NB4 (cell line): Measurements from ENCODE around the gene CCDC38.

ENCODE experiments used
- POLR2A ChIP-seq: IDR thresholded peaks from 2 replicates; pipeline ENCODE4 v1.6.1; 2011; ENCODE audit warnings: mild to moderate bottlenecking; ENCODE audit not compliant: insufficient read length; ENCODE audit errors: extremely low read depth
- TF ChIP-seq, protein P1 (sequence below): IDR thresholded peaks from one replicate; pipeline ENCODE4 v1.5.1; 2012; ENCODE audit warnings: low read depth, low read length
- TF ChIP-seq, protein P2 (sequence below): IDR thresholded peaks from 2 replicates; pipeline ENCODE4 v1.6.1; 2011; ENCODE audit warnings: low read depth, low read length

GRCh38 chr12:95908573-95908972, 33.8 kb downstream of the CCDC38 start:
- TF ChIP-seq, protein P1, sequence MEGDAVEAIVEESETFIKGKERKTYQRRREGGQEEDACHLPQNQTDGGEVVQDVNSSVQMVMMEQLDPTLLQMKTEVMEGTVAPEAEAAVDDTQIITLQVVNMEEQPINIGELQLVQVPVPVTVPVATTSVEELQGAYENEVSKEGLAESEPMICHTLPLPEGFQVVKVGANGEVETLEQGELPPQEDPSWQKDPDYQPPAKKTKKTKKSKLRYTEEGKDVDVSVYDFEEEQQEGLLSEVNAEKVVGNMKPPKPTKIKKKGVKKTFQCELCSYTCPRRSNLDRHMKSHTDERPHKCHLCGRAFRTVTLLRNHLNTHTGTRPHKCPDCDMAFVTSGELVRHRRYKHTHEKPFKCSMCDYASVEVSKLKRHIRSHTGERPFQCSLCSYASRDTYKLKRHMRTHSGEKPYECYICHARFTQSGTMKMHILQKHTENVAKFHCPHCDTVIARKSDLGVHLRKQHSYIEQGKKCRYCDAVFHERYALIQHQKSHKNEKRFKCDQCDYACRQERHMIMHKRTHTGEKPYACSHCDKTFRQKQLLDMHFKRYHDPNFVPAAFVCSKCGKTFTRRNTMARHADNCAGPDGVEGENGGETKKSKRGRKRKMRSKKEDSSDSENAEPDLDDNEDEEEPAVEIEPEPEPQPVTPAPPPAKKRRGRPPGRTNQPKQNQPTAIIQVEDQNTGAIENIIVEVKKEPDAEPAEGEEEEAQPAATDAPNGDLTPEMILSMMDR, result no peak
- TF ChIP-seq, protein P2, sequence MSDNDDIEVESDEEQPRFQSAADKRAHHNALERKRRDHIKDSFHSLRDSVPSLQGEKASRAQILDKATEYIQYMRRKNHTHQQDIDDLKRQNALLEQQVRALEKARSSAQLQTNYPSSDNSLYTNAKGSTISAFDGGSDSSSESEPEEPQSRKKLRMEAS, result no peak
- no peak for TF ChIP-seq POLR2A
